GM21390 (cell line): ENCODE data around the gene SPATA31A6.
"Not testable (repeated sequence)": the region's sequence is repeated elsewhere in the genome, so short reads cannot be mapped to it uniquely, and the experiment has no call there.

Source experiments
- ATAC-seq: cut with Tn5 transposase; IDR thresholded peaks from one replicate; pipeline ENCODE4 v1.9.1; 2021; ENCODE audit not compliant: unreplicated experiment

Gene SPATA31A6

DNA sequence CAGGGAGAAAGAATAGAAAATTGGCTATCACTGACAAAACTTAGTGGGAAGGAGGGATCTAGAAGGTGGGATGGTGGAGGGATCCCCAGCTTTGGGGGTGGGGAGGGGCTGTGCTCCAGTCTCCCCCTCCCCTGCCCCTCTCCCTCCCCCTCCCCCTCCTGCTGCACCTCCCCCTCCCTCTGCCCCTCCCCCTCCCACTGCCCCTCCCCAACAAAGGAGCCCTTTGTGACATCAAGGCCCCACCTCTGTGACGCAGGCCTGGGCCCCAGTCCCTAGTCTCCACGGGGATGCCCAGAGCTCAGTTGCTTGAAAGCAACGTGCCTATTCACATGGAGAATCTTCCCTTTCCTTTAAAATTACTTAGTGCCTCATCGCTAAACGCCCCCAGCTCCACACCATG lies at the start of gene SPATA31A6:
Gene SPATA31A6 (plus strand): TSS at position 301 of the 400 bp plus-strand sequence. CDS start 29 bp downstream, at position 330.
- ATAC-seq = not testable (repeated sequence)

DNA sequence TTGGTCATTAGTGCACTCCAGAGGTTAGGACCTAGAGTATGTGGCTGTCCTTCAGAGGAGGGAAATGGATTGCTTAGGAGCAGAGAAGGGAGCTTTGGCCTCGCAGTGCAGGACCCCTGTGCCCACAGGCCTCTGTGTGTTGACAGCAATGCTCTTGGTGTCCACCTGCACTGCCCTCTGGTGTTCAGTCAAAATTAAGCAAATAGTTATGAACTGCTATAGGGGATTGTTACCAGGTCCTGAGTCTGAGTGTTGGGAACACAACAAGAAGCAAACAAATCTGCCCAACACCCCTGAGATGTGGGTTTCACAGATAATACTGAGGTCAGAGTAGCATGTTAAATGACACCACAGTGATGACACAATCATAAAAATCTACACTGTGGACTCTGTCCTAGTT lies 23.2 kb upstream of the SPATA31A6 start:
- ATAC-seq = not testable (repeated sequence)

DNA sequence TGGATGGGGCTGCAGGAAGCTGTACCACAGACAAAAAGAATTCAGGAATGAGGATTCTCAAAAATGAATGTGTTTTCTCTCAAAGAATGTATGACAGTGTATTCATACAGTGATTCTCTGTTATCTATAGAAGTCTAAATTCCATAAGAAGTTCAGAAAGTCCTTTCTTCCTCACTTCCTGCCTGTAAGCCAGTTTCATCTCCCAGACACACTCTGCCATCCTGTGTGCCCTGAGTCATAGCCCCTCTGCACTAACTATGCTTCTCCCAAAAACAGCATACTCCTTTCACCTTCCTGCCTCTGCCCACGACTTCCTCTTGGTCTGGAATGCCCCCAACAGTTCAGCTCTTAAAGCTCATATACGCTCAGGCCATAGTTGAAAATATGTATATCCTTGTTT lies 36.4 kb downstream of the SPATA31A6 start:
- not testable (repeated sequence) for ATAC-seq

DNA sequence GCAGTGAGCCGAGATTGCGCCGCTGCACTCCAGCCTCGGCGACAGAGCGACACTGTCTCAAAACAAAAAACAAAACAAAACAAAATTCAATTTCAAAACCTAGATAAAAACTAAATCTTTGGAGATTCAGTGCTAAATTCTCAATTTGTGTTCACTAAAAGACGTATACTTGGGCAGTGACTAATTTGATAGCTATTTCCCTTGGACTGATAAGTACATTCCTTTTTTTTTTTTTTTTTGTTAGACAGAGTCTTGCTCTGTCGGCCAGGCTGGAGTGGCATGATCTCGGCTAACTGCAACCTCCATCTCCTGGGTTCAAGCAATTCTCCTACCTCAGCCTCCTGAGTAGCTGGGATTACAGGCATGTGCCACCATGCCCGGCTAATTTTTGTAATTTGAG lies 39.8 kb downstream of the SPATA31A6 start:
- not testable (repeated sequence) for ATAC-seq

DNA sequence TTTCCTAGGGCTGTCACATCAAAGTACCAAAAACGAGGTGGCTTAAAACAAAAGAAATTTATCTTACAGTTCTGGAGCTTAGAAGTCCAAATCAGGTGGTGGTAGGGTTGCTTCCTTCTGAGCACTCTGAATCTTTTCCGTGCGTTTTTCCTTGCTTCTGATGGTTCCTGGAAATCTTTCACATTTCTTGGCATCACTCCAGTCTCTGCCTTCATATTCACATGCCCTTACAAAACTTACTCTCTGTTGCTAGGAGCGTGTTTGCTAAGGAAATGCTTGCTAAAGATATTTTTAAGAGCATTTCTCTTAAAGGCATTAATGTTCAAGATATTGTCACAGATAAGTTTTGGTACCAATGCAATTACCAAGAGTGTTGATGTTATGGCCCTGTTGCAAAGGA lies 49.6 kb downstream of the SPATA31A6 start:
- not testable (repeated sequence) for ATAC-seq

DNA sequence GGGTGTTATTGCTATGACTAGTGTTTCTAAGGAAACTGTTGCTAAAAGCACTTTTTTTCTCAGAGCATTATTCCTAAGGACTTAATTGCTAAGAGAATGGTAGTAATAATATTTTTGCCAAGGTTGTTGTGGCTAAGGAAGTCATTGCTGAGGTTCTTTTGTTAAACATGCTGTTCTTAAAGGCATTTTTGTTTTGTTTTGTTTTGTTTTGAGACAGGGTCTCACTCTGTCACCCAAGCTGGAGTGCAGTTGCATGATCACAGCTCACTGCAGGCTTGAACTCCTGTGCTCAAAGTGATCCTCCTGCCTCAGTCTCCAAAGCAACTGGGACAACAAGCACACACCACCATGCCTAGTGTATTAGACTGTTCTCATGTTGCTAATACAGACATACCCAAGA lies 51.2 kb downstream of the SPATA31A6 start:
- not testable (repeated sequence) for ATAC-seq

DNA sequence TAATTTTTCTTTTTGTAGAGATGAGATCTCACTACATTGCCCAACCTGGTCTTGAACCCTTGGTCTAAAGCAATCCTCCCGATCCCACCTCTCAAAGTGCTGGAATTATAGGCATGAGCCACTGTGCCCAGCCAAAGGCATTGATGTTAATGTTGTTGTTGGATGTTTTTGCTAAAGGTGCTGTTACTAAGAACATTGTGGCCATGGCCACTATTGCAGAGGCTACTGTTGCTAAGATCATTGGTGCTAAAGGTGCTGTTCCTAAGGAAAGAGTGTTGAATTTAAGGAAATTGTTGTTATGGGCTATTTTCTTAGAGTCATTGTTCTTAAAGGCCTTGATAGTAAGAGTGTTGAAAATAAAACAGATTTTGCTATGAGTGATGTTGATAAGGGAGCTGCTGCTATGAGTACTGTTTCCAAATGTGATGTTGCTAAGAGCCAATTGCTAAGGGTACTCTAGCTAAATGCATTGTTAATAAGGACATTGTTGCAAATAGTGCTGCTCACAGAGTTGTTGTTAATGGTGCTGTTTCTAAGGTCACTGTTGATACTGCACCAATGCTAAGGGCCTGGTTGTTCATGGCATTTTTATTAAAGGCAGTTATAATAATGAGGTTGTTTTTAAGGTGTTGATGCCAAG lies 52.0 kb downstream of the SPATA31A6 start:
- ATAC-seq = not testable (repeated sequence)

DNA sequence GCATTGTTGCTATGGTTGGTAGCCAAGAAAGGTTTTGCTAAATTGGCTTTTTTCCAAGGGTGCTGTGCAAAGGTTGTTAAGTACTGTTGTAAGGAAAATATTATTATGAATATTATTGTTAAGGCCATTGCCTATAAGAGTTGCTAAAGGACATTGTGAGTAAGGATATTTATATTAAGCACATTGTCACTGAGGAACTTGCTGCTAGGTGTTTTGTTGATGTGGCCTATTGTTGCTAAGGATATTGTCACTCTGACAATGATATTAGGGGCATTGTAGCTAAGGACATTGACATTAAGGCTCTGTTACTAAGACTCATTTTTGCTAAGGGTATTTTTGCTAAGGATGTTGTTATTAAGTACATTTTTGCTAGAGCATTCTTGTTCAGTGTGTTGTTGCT lies 52.6 kb downstream of the SPATA31A6 start:
- not testable (repeated sequence) for ATAC-seq

DNA sequence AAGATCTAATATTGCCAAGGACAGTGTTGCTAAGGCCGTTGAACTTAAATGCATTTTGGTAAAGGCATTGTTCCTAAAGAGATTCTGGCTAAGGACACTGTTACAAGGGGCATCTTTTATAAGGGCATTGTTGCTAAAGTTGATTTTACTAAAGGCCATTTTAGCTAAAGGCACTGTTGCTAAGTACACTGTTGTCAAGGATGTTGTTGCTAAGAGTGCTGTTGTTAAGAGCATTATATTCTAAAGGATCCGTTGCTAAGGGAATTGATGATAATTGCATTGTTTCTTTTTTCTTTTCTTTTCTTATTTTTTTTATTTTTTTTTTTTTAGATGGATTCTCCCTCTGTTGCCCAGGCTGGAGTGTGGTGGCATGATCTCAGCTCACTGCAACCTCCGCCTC lies 53.9 kb downstream of the SPATA31A6 start:
- ATAC-seq = not testable (repeated sequence)

DNA sequence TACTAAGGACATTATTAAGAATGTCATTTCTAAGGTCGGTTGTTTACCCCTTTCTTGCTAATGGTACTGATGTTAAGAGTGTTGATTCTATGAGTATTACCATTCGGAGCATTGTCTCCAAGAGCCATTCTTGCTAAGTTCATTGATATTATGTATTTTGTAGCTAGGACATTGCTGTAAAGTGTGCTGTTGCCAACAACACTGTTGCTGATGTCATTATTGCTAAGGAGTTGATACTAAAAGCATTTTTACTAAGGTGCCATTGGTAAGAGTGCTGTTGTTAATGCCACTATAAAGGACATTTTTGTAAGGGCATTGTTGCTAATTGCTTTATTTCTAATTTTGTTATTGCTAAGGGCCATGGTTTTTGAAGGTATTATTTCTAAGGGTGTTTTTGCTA lies 55.4 kb downstream of the SPATA31A6 start:
- not testable (repeated sequence) for ATAC-seq
